HG03064 (cell line): Measurements from ENCODE around the gene STK32A.

Source experiments
- ATAC-seq: cut with Tn5 transposase; IDR thresholded peaks from one replicate; pipeline ENCODE4 v1.9.1; 2021; ENCODE audit warnings: low read depth; ENCODE audit not compliant: unreplicated experiment

STK32A gene

DNA sequence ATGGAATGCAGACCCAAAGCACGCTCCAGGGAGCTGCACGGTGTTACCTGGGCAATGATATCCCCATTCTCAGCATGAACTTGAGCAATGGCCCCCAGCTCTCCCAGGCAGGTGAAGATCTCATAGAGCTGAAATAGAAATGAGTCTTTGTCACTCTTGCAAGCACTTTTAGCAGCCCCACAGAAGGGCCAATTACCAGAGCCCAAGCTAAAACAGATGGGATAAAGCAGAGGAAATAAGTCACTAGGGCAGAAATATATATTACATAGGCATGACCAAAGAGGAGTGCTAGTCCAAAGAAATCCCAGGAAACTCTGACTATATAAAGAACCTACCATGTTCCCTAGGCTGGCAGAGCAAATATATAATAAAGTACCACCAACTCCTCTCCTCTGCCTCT lies 177.7 kb downstream of the STK32A start:
- no peak for ATAC-seq

DNA sequence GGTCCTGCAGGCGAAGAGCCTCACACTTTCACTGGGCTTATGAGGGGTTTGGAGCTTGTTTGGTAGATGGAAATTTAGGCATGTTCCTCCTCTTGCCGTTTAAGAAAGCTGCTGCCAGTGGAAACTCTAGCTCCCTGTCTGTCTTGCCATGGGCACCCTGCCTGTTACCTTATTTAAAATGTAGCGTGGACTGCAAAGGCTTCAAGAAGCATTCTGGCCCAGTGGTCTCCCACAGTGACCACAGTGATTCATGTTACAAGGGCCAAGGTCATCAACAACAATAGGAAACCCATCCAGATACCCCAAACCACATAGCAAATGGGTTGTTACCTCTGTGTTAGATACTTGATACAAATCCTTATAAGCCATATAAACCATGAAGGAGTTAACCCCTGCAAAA lies 178.4 kb downstream of the STK32A start:
- ATAC-seq: no peak

DNA sequence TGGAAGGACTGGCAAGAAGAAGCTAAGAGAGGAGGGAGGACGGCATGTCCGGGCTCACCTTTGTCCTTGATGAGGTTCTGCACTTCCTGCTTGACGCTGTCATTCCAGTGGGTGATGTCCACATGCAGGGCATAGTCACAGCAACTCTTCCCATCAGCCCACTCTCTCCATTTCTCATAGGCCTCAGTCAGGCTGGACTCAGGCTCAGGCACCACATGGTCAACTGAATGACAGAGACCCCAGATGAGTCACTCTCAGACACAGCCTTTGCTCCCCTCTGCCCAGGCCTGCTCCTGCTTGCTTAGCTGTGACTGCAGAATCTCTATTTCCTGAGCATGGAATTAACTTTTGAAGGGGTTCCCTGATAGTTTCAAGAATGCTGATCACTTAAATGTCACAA lies 180.8 kb downstream of the STK32A start:
- ATAC-seq: no peak

DNA sequence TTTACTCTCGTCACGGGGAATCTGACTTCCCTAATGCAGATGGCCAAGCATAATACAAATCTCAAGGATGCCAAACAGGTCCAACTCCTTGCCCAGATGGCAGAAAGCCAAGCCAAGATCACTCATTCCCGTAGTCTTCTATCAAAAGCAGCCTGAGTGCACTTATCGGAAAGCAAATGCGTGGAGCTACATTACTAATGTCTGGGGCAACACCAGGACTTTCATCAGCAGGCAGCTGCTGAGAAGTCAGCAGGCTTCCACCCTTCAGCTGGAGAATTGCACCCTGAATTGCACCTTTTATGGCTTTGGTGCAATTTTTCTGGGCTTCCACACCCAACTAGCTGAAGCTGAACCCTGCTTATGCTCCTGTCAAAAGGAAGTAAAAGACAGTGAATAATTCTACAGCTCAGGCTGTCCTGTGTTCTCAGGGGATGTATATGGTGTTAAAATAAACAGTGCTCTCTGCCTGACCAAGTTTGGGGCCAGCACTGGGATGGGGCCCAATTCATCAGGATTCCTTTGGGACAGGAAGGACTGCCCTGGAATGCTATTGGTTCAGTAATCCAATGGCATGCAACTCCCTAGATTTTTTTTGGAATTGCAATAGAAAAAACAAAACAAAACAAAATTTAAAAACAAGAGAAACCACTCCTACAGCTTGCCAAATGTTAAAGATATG lies 182.4 kb downstream of the STK32A start:
- no peak for ATAC-seq

DNA sequence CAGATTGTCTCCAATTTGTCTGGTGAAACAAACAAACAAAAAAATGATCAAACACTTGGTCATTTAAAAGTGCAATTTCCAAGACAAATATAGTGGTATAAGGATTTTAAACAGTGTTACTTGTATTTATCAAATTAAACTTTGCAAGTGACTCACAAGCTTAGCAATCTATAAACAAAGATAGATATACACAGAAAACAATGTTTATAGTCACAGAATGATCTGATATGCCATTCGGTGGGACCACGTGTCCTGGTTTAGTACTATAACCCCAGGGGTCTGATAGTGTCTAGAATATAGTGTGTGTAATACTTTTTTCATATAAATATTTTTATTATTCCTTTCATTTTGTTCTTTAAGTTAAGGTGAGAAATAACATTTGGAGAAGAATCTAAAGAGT lies 183.8 kb downstream of the STK32A start:
- ATAC-seq: no peak

DNA sequence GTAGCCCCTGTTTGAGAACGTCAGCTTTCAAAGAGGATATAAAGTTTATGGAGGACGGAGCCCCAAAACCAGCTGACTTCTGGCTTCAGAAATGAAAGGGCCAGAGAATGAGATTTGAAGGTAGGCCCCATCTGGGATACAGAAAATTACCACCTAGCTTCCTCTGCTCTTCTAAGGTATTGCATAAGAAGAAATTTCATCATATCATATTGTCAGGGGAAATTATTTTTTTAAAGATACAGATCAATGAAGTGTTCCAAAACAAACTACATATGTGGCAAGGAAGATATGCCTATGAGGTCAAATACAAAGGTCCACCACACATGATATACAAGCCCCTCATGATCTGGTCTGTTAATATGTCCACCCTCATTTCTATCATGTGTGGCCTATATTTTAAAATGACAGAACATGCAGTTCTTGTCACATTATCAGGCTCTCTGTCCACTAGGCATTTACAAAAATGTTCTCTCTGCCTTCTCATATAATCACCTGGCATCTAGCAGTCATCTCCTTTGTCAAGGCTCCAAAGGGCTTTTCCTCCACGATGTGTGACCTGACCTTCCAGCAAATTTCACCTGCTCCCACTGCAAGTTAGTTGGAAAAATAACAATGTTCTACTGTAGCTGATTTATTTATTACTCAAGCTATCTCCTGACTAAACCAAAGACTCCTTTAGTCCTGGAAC lies 192.0 kb downstream of the STK32A start:
- ATAC-seq: no peak

DNA sequence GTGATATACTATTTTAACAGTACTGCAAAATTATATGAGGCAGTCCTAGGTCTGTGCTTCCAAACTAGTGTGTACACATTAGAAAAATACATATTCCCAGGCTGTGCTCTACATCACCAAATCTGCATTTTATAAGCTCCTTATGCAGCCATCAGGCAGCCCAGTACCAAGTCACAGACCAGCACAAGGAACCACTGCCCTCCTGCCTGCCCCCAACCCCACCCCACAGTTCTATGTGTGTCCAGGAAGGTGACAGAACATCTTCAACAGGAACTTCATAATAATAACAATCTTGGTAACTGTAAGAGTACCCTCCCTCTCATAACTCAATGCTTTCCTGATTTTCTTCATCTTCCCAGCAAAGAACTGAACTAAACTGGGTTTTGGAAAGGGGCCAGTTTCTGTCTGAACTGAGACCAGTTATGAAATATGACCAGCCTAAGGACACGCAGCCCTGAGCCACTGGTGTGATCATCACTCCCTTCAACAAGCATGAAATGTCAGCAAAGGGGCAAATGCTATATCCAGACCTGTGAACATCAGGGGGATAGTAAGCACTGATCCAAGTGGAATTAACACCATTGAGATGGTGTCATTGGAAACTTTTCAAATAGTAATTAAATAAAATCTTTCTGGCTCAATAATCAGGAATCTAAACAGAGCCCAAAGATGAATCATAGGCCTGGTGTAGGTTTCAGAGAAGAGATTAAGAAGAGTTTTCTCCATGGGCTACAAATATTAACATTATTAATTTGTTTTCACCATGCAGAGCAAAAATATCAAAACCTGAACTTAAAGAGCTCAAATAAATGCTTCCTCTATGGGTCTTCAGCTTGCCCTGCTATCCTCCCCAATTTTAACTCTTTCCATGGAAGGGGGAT lies 192.9 kb downstream of the STK32A start:
- ATAC-seq: no peak

DNA sequence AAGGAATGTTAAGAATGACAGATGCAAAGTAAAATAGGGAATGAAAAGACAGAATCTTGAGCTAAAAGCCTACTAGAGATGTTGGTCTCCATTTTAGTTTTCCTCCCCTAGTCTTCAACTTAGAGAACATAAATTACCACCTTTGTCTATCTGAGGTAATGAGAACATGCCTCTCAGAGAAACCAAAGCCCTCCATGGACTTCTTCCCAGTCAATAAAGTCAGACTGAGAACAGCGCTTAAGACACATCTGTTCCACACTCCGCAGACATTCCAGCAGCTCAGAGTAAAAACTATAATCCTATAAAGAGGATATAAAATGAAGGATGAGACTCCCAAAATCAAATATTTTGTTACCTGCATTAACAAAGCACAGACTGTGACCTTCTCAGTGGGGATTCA lies 195.8 kb downstream of the STK32A start:
- no peak for ATAC-seq

DNA sequence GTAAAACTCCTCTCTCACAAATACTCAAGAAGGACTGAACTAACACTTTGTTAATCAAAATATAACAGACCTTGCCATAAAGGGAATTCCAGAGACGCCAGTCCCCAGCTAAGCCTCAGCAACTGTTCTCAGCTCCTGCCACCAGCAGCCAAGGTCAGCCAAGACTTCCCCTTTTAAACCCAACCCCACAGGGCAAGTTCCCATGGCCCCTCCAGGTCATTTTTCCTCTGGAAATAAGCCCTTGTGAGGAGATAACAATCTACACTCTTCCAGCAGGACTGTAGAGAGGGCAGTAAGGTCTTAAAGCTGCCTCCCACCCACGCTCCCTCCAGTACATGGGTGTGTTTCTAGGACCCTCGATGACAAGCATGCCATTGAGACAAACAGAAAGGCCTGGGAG lies 196.8 kb downstream of the STK32A start:
- ATAC-seq: no peak

DNA sequence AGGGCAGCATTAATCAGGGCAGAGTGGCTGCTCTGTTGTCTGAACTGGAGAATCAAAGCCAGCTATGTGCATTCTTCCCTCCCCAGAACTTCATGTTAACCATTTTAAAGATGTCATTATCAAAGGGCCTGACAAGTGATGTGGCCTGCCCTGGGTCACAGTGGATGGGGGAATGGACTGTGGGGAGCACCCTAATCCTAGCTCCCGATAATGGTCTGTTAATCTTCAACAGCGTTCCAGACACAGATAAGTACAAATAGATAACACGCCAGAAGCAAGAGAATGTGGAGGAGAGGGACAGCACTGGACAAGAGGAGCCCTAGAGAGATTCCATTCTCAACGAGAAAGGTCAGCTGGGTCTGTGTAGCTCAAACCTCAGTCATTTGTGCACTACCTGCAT lies 197.5 kb downstream of the STK32A start:
- ATAC-seq: no peak

DNA sequence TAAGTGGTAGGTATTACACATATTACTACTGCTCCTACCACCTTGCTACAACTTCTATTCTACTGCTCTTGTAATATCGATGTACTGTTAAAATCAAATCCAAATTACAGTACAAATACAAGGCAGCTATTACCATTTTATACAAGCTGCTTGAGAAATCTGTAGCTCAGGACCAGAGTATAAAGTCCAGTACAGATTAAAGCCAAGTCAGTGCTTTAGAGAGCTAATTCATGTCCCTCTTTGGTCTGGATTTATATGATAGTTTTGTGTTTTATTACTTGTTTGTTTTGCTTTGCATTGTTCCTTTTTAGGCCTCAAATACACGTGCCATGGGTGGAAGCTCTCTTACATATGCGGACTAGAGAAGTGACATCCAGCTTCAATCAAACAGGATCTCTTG lies 199.2 kb downstream of the STK32A start:
- ATAC-seq: no peak

DNA sequence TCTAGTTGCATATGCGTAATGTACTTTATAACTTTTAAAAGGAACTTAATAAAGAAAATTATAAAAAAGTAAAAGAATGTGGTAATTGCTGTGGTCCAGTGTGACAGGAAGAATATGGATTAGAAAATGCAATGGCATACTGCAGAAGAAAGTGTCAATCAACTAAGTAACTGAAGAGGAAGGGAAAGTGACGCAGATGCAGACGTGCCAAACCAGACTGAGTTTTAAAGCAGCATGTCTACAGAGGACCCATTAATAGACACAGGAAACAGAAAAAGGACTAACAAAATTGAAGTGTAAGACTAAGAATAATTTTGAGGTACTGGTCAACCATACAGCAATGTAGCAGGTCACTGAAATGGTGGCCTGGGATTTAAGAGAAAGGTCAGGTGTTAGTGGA lies 201.8 kb downstream of the STK32A start:
- ATAC-seq: no peak

DNA sequence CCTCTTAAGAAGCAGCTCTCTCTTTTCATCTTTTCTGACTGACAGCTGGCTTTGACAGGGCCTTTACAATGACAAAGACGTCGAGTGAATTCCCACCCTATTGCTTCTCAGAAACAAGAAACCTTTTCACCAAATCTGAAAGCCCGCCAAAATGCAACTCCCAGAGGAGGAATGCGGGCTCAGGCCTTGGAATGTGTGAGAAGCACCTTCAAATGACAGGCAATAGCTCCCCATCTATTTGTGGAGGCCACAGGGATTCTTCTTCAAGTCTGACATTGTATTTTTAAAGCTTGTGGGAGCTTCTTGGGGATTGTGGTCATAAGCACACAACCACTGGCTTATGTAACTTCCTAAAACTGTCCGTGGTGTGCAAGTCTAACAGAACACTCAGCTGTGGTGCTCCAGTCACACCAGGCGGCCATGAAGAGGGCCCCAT lies 202.4 kb downstream of the STK32A start:
- ATAC-seq: no peak
